ENCODE results near the gene FNDC3B. TPM values are rescaled to one million over a fixed set of nuclear protein-coding genes. Genes with fewer than 3 reads are reported as not detected.

The FNDC3B gene
- total and polyA plus RNA-seq, 2 donors (not counting 3 experiments of a cell fraction or from before 2014, with no cell fraction given): 91.6 to 295 TPM

- Histone ChIP-seq H3K9me3 (replicated peaks; ENCODE audit: control insufficient read depth, insufficient read depth, low read length) (no peaks in the 10 kb centered on the region), H3K9ac (replicated peaks; ENCODE audit: extremely low read depth, insufficient read depth, low read length) (no peak overlapping the region), H3K27me3 (ENCODE audit: control insufficient read depth in 2 of 2, insufficient read depth in 2 of 2, low read length in 2 of 2) (no peaks in the 10 kb centered on the region), H3K4me2 (ENCODE audit: insufficient read depth, low read length) (no peak overlapping the region), H3K9me1 (replicated peaks; ENCODE audit: control insufficient read depth, extremely low read depth, insufficient read depth, low read length) (no peaks in the 10 kb centered on the region), H4K20me1 (replicated peaks; ENCODE audit: control insufficient read depth, extremely low read depth, insufficient read depth, low read length) (no peaks in the 10 kb centered on the region), H3K79me2 (ENCODE audit: control insufficient read depth, insufficient read depth, low read length) (peaks cover 28% of the 10 kb centered on the region), H3K36me3 (ENCODE audit: control insufficient read depth in 2 of 2, extremely low read depth in 1 of 2, insufficient read depth in 2 of 2, low read length in 2 of 2) (peaks cover 28 to 30% of the 10 kb centered on the region in 2 experiments), H3K27ac (ENCODE audit: insufficient read depth, low read depth, low read length) (peak overlapping the region; percentile 10), H2AFZ (ENCODE audit: low read depth, low read length) (no peak overlapping the region), H3K4me3 (replicated peaks in 1 of 3; ENCODE audit: insufficient read depth in 1 of 3, low read depth in 1 of 3, low read length in 3 of 3) (no peak overlapping the region), H3K4me1 (ENCODE audit: control insufficient read depth, extremely low read depth, insufficient read depth, low read length) (peaks cover 20% of the 10 kb centered on the region)
- TF ChIP-seq CTCF (IDR thresholded peaks at IDR 0.05; ENCODE audit: extremely low read depth in 1 of 2, insufficient read depth in 1 of 2, low read depth in 1 of 2, low read length in 2 of 2) (peak; percentile 42 to 61), POLR2AphosphoS5 (IDR thresholded peaks at IDR 0.05; ENCODE audit: insufficient read depth, low read depth, low read length) (no peak)
- intact Hi-C loops (cut with micrococcal nuclease): loop anchor here (10.0 kb wide), 1 partner anchor 325 kb away; no protein-coding TSS in a partner anchor
- ChIA-PET CTCF (interaction anchor here (0.9 to 1.9 kb wide), 4 partner anchors 24 to 149 kb away, joined by 3 to 4 read pairs (median 3); no protein-coding TSS in a partner anchor), POLR2A (no interaction called here)
- dilution Hi-C loops (cut with MboI; ENCODE audit: extremely low pct_ligation_motif_present, low sequenced_read_pairs): no loop called here
- peak; percentile 26 for FAIRE-seq
- no TSS peak for BruUV-seq (replicated peaks)
- DNase-seq (ENCODE audit: low read depth, low spot score): peak; percentile 57
Measured at GRCh38 chr3:172289583-172289982, 250.2 kb downstream of the FNDC3B start.

- no peaks in the 10 kb centered on the region for H3K9me3 ChIP-seq (replicated peaks; ENCODE audit: control insufficient read depth, insufficient read depth, low read length)
- no peaks in the 10 kb centered on the region for H3K9me1 ChIP-seq (replicated peaks; ENCODE audit: control insufficient read depth, extremely low read depth, insufficient read depth, low read length)
- no peak overlapping the region for H3K4me2 ChIP-seq (ENCODE audit: insufficient read depth, low read length)
- peaks cover 32 to 36% of the 10 kb centered on the region in 2 experiments for H3K36me3 ChIP-seq (ENCODE audit: control insufficient read depth in 2 of 2, extremely low read depth in 1 of 2, insufficient read depth in 2 of 2, low read length in 2 of 2)
- no peak for FAIRE-seq
- ChIA-PET POLR2A (no interaction called here), CTCF (interaction anchor here (0.9 to 1.9 kb wide), 3 partner anchors 23 to 150 kb away, joined by 3 to 4 read pairs (median 3); no protein-coding TSS in a partner anchor)
- intact Hi-C loops (cut with micrococcal nuclease): no loop called here
- BruUV-seq (replicated peaks): no TSS peak
- no peak overlapping the region for H3K27ac ChIP-seq (ENCODE audit: insufficient read depth, low read depth, low read length)
- H3K9ac ChIP-seq (replicated peaks; ENCODE audit: extremely low read depth, insufficient read depth, low read length): no peak overlapping the region
- TF ChIP-seq POLR2AphosphoS5 (IDR thresholded peaks at IDR 0.05; ENCODE audit: insufficient read depth, low read depth, low read length): no peak
- no peak overlapping the region for H2AFZ ChIP-seq (ENCODE audit: low read depth, low read length)
- peaks cover 29% of the 10 kb centered on the region for H3K79me2 ChIP-seq (ENCODE audit: control insufficient read depth, insufficient read depth, low read length)
- H4K20me1 ChIP-seq (replicated peaks; ENCODE audit: control insufficient read depth, extremely low read depth, insufficient read depth, low read length): no peaks in the 10 kb centered on the region
- no peaks in the 10 kb centered on the region for H3K27me3 ChIP-seq (ENCODE audit: control insufficient read depth in 2 of 2, insufficient read depth in 2 of 2, low read length in 2 of 2)
- peaks cover 20% of the 10 kb centered on the region for H3K4me1 ChIP-seq (ENCODE audit: control insufficient read depth, extremely low read depth, insufficient read depth, low read length)
- dilution Hi-C loops (cut with MboI; ENCODE audit: extremely low pct_ligation_motif_present, low sequenced_read_pairs): no loop called here
- DNase-seq (ENCODE audit: low read depth, low spot score): peak; percentile 42
- no peak overlapping the region for H3K4me3 ChIP-seq (replicated peaks in 1 of 3; ENCODE audit: insufficient read depth in 1 of 3, low read depth in 1 of 3, low read length in 3 of 3)
Measured at GRCh38 chr3:172290457-172290856, 251.1 kb downstream of the FNDC3B start.
